MCF 10A (cell line): Measurements from ENCODE around the gene SLFN12L. TPM values are rescaled to one million over a fixed set of nuclear protein-coding genes. Genes with fewer than 3 reads are reported as not detected.
"Not testable (repeated sequence)": the region's sequence is repeated elsewhere in the genome, so short reads cannot be mapped to it uniquely, and the experiment has no call there.

Experiments
- BruUV-seq: library from RNA; stranded (reverse); fragments of 400-500 nt; replicated peaks from 2 replicates; lab custom pipeline; 2021; lab: Mats Ljungman, UMichigan
- CTCF ChIA-PET: fragments of 300-600 bp; sonication (Branson Sonifier 250); formaldehyde crosslinking; extraction: SDS; loops from one replicate; lab custom pipeline; 2021; ENCODE audit warnings: antibody characterized with exemption, inconsistent platforms; lab: Yijun Ruan, JAX
- POLR2A ChIA-PET: fragments of 300-600, 350-650 bp; sonication (Branson Sonifier 250); formaldehyde crosslinking; extraction: SDS; loops from one replicate; lab custom pipeline; 2020; ENCODE audit warnings: antibody characterized with exemption, inconsistent platforms; lab: Yijun Ruan, JAX
- DNase-seq: peaks from one replicate; pipeline ENCODE4 v3.0.0-alpha.2; 2018; ENCODE audit not compliant: unreplicated experiment
- H3K27ac Mint-ChIP-seq: one replicate; pipeline ENCODE4 v1.8.0; 2022; ENCODE audit warnings: mild to moderate bottlenecking, low read depth, mixed read lengths; ENCODE audit not compliant: unreplicated experiment
- H3K27me3 Mint-ChIP-seq: one replicate; pipeline ENCODE4 v1.8.0; 2022; ENCODE audit warnings: mixed read lengths; ENCODE audit not compliant: insufficient read depth, unreplicated experiment
- H3K36me3 Mint-ChIP-seq: one replicate; pipeline ENCODE4 v1.8.0; 2022; ENCODE audit warnings: mild to moderate bottlenecking, moderate library complexity, mixed read lengths; ENCODE audit not compliant: insufficient read depth, unreplicated experiment
- H3K4me1 Mint-ChIP-seq: one replicate; pipeline ENCODE4 v1.8.0; 2022; ENCODE audit warnings: mixed read lengths; ENCODE audit not compliant: insufficient read depth, unreplicated experiment
- H3K4me3 Mint-ChIP-seq: one replicate; pipeline ENCODE4 v1.8.0; 2022; ENCODE audit warnings: mild to moderate bottlenecking, moderate library complexity, mixed read lengths; ENCODE audit not compliant: unreplicated experiment
- H3K9me3 Mint-ChIP-seq: one replicate; pipeline ENCODE4 v1.8.0; 2022; ENCODE audit warnings: mixed read lengths; ENCODE audit not compliant: unreplicated experiment
- intact Hi-C: fragments of 100-400 bp; cut with micrococcal nuclease; formaldehyde crosslinking; loops from 2 replicates; pipeline ENCODE4 v1.14.1; 2022
- total RNA-seq: library from RNA; stranded (reverse); gene quantifications from 2 replicates; pipeline ENCODE4 v1.2.3, GENCODE V29; 2022
- TF ChIP-seq, protein P1 (sequence below): fragments of 200-600 bp; IDR thresholded peaks from one replicate; pipeline ENCODE4 v1.8.0; 2022; ENCODE audit warnings: antibody characterized with exemption, mild to moderate bottlenecking; ENCODE audit not compliant: unreplicated experiment

SLFN12L gene
- total RNA-seq, 1 experiment from 2014 or later, result 0.35 TPM

DNA sequence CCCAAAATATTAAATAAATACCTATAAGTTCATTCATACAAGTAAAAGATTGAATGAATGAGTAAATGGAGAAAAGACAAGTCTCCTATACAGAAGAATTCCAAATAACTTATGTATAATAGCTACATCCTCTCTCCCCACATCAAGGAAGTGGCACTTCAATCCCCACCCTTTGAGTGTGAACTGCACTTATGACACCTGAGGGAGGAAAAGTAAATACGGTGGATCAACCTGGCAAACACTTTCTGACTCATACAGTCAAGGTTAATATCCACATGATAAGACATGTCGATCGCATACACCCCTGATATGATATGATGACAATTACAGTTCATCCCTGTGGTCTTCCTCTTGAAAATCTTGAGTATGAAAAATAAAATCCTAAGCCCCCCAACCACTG lies 18.0 kb downstream of the SLFN12L start:
- Mint-ChIP-seq H3K4me1 (no peaks in the 10 kb centered on the region), H3K27me3 (peaks cover 67% of the 10 kb centered on the region), H3K4me3 (no peak overlapping the region), H3K36me3 (no peaks in the 10 kb centered on the region), H3K27ac (no peak overlapping the region), H3K9me3 (no peaks in the 10 kb centered on the region)
- ChIA-PET CTCF (interaction anchor here (0.6 to 3.0 kb wide), 5 partner anchors 15 to 306 kb away, joined by 3 to 14 read pairs (median 4); no protein-coding TSS in a partner anchor), POLR2A (no interaction called here)
- DNase-seq, result peak; percentile 38
- no TSS peak for BruUV-seq
- TF ChIP-seq, protein P1, sequence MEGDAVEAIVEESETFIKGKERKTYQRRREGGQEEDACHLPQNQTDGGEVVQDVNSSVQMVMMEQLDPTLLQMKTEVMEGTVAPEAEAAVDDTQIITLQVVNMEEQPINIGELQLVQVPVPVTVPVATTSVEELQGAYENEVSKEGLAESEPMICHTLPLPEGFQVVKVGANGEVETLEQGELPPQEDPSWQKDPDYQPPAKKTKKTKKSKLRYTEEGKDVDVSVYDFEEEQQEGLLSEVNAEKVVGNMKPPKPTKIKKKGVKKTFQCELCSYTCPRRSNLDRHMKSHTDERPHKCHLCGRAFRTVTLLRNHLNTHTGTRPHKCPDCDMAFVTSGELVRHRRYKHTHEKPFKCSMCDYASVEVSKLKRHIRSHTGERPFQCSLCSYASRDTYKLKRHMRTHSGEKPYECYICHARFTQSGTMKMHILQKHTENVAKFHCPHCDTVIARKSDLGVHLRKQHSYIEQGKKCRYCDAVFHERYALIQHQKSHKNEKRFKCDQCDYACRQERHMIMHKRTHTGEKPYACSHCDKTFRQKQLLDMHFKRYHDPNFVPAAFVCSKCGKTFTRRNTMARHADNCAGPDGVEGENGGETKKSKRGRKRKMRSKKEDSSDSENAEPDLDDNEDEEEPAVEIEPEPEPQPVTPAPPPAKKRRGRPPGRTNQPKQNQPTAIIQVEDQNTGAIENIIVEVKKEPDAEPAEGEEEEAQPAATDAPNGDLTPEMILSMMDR, result no peak
- intact Hi-C loops, result no loop called here

DNA sequence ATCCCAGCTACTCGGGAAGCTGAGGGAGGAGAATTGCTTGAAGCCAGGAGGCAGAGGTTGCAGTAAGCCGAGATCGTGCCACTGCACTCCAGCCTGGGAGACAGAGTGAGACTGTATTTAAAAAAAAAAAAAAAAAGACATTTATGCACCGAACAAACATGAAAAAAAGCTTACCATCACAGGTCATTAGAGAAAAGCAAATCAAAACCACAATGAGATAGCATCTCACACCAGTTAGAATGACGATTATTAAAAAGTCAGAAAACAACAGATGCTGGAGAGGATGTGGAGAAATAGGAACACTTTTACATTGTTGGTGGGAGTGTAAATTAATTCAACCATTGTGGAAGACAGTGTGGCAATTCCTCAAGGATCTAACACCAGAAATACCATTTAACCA lies 19.0 kb downstream of the SLFN12L start:
- H3K36me3 Mint-ChIP-seq, H3K9me3 Mint-ChIP-seq, H3K27ac Mint-ChIP-seq, H3K4me1 Mint-ChIP-seq, BruUV-seq, POLR2A ChIA-PET, DNase-seq, H3K4me3 Mint-ChIP-seq, intact Hi-C loops: not testable (repeated sequence)
- H3K27me3 Mint-ChIP-seq, result peaks cover 67% of the 10 kb centered on the region
- CTCF ChIA-PET, result interaction anchor here (1.0 kb wide), 1 partner anchor 205 kb away, joined by 3 read pairs; no protein-coding TSS in a partner anchor

DNA sequence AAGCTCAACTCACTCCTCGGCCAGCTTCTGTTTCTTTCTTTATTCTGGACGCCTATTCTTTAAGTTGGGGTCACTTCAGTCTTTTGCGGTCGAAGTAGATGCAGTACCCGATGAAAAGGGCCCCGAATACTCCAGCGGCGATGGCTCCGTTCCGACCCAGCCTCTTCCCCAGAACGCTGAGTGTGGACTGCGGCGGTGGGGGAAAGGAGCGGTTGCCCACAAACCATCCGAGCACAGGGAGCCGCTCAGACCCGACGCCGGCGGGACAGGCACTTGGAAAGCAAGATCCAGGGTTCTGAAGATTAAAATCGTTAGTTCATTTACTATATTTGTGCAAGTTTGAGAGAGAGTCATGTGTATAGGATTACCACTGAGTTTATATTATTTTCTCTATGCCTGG lies 22.5 kb downstream of the SLFN12L start:
- H3K27ac Mint-ChIP-seq, result no peak overlapping the region
- TF ChIP-seq, protein P1, result no peak
- no peaks in the 10 kb centered on the region for H3K9me3 Mint-ChIP-seq
- ChIA-PET POLR2A (no interaction called here), CTCF (interaction anchor here (0.6 to 1.5 kb wide), 2 partner anchors 19 to 350 kb away, joined by 6 to 7 read pairs; no protein-coding TSS in a partner anchor)
- no peaks in the 10 kb centered on the region for H3K4me1 Mint-ChIP-seq
- no peak overlapping the region for H3K4me3 Mint-ChIP-seq
- intact Hi-C loops, result no loop called here
- BruUV-seq, result no TSS peak
- peaks cover 85% of the 10 kb centered on the region for H3K27me3 Mint-ChIP-seq
- H3K36me3 Mint-ChIP-seq, result no peaks in the 10 kb centered on the region
- no peak for DNase-seq

DNA sequence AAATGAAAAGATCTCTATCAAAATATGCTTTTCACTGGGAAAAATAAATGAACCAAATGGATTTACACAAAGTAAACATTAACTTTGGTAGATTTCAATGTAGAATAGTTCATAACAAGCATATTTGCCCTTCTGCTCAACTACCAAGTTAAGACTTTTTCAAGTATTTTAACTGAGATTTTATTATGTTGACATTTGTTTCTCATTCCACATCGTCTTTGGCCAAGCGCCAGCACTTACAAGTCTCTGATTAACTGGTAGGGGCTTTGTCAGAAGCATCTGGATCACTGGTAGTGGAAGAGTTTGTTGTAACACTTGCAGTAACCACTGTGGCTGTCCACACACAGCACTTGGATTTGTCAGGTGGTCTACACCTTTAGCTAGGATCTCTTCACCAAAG lies 22.9 kb downstream of the SLFN12L start:
- H3K27me3 Mint-ChIP-seq, result peaks cover 89% of the 10 kb centered on the region
- H3K4me3 Mint-ChIP-seq, result no peak overlapping the region
- H3K4me1 Mint-ChIP-seq, result no peaks in the 10 kb centered on the region
- intact Hi-C loops, result no loop called here
- H3K27ac Mint-ChIP-seq, result no peak overlapping the region
- CTCF ChIA-PET, result interaction anchor here (0.6 to 1.5 kb wide), 2 partner anchors 19 to 350 kb away, joined by 6 to 7 read pairs; no protein-coding TSS in a partner anchor
- no TSS peak for BruUV-seq
- H3K36me3 Mint-ChIP-seq, result no peaks in the 10 kb centered on the region
- POLR2A ChIA-PET, result interaction anchor here (0.6 kb wide), 1 partner anchor 19 kb away, joined by 3 read pairs; no protein-coding TSS in a partner anchor
- no peaks in the 10 kb centered on the region for H3K9me3 Mint-ChIP-seq
- peak; percentile 9 for DNase-seq
- TF ChIP-seq, protein P1, result no peak
